HG03342 (cell line): ENCODE data around the gene MYL12A.
"Not testable (repeated sequence)": the region's sequence is repeated elsewhere in the genome, so short reads cannot be mapped to it uniquely, and the experiment has no call there.

ENCODE experiments used
- ATAC-seq: cut with Tn5 transposase; IDR thresholded peaks from one replicate; pipeline ENCODE4 v1.9.1; 2021; ENCODE audit warnings: mild to moderate bottlenecking, moderate library complexity; ENCODE audit not compliant: unreplicated experiment

The MYL12A gene

DNA sequence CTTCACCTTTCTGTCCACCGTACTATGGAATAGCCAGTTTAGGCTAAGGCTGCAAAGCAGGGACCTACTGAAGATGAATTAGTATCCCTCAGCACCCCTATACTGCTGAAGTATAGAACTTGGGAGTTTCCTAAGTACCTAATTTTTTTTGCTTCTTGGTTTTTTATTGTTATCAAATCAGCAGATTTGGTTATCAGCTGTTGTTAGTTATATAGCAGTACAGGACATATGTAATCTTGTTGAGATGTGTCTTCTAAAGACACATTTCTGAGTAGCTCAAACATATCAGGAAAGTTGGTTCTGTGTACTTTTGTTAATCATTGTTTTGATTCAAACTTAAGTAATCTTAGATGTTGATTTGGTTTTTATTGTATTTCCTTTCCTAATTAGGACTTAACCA, 5.2 kb downstream of the MYL12A start:
- ATAC-seq: no peak

DNA sequence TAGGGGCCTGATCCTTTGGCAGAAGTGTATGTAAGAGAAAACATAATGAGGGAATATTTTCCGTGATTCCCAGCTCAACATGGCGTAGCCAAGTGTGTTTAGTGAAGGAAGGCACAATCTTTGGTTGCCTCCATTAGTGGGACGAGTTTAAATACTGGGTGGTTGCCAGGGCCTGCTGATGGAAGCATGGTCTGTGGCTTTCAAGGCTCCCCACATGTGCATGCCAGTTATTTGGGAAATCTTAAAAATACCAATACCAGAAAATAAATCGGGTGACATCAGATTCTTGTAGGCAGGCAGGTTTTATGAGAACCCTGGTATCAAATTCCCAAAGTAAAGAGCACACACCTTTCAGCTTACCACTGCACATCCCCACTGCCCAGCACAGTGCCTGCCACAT, 7.1 kb downstream of the MYL12A start:
- no peak for ATAC-seq

DNA sequence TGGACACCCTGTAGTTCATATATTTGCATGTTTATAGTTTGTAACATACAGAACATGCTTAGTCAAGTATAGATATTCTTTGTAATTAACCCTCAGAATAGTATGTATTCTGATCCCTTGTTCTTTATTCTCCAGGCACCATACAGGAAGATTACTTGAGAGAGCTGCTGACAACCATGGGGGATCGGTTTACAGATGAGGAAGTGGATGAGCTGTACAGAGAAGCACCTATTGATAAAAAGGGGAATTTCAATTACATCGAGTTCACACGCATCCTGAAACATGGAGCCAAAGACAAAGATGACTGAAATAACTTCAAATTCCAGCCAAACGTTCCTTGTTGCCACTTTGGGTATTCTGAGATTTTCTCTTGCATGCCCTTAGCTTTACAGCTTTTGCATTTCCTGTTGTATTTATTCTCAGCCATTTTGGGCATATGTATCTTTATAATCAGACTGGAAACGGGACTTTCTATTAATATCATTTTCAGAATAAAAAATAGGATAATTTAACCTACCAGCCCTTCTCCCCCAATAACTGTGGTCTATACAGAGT, 8.1 kb downstream of the MYL12A start:
- no peak for ATAC-seq

DNA sequence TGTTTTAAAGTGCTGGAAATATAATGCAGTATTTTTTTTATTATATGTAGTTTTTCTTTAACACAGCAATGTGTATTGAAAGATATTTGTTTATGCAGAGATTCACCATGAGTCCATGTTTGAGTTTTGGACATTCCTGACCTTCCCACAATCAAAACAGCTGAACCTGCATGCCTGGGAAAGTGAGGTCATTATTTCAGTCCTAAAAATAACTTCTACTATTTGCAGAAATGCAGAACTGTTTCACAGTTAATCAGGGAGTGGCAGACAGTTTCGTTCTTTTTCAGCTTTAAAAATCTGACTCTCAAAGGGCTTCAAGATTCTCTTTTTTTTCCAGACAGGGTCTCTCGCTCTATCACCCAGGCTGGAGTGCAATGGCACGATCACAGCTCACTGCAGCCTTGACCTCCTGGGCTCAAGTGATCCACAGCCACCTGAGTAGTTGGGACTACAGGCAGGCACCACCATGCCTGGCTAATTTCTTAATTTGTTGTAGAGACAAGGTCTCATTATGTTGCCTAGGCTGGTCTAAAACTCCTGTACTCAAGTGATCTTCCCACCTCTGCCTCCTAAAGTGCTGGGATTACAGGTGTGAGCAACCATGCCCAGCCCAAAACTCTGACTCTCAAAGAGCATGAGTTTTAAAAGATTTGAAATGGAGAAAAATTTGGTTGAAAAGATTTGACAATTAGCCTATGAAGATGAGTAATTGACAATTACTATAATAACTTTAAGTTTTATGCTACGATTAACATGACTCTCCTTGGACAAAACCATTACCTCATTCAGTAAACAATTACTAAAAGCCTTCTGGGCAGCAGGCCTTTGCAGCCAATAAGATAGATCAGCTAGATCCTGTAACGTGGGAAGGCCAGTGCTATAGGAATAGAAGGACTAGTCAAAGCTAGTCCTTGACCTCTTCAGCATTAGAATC, 9.4 kb downstream of the MYL12A start:
- no peak for ATAC-seq

DNA sequence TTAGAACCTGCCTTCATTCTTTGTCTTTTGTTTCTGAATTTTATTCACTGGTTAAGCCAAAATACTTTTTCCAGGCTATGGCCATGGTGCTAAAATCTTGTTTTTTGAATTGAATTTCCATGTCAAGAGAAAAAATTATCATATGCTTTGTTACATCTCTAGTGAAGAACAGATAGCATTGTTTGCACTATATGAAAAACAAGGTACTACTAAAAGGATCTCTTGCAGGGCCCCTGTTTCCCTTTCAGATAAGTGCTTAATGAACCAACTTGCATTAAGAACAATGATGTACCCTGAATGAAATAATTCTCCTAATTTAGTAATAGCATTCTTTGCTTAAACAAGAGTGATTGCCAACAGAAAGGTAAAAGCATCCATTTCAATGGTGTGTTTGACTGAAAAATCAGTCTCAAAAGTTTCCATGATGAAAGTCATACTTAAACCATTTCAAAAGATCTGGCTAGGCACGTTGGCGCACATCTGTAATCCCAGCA, 10.1 kb downstream of the MYL12A start:
- ATAC-seq: no peak

DNA sequence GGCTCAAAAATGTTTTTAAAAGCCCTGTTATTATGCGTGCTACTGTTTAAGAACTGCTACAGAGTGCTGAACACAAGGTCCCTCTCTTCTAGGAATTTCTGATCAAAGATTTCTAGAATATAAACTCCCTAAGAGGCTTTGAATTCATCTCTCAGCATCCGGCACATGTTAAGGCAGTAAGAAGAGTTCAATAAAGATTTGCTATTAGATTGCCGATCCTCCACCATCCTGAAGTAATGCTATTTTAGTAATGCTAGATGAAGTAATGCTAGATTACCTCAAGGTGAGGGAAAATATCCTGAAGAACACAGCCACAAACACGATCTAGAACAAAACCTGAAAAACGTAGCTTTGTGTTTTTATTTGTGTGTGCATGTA, 13.4 kb downstream of the MYL12A start:
- no peak for ATAC-seq

DNA sequence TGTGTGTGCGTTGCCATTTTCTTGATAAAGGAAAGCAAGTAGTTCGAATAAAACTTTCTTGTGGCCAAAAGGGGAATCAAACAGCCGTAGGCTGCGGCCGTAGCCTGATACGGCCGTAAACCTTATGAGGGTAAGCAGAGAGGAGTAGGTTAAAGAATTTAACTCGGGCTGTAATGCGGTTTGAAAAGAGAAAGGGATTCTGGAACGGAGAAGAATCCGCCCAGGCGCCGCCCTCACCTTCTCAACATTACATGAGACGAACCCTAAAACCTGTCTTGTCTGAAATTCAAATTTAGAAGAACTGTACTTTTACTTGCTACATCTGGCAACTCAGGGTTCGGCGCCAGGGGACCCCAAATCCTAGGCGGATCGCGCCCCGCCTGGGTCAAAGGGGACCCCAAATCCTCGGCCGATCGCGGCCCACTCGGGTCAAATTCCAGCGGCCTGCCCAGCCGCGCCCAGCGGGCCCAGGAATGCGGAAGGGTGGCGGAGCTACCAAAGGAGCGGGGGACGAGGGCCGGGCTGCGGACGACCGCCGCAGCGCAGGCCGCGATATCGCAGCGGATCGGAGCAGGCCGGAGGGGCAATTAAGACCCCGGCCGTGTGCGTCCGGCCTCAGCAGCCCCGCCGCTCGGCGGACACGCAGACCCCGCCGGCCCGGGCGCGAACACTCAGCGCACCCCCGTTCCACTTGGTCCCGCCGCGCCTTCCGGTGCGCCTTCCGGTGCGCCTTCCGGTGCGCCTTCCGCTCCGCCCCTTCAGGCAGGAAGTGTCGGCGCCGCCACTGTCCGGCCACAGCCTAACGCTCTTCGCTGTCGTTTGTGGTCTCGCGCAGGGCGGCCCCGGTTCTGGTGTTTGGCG, 14.0 kb downstream of the MYL12A start, which contains the start of gene MYL12B:
Gene MYL12B (plus strand): TSS at position 761 of the 861 bp plus-strand sequence. CDS start 10,766 bp downstream, outside the sequence.
- ATAC-seq: peak; percentile 82

DNA sequence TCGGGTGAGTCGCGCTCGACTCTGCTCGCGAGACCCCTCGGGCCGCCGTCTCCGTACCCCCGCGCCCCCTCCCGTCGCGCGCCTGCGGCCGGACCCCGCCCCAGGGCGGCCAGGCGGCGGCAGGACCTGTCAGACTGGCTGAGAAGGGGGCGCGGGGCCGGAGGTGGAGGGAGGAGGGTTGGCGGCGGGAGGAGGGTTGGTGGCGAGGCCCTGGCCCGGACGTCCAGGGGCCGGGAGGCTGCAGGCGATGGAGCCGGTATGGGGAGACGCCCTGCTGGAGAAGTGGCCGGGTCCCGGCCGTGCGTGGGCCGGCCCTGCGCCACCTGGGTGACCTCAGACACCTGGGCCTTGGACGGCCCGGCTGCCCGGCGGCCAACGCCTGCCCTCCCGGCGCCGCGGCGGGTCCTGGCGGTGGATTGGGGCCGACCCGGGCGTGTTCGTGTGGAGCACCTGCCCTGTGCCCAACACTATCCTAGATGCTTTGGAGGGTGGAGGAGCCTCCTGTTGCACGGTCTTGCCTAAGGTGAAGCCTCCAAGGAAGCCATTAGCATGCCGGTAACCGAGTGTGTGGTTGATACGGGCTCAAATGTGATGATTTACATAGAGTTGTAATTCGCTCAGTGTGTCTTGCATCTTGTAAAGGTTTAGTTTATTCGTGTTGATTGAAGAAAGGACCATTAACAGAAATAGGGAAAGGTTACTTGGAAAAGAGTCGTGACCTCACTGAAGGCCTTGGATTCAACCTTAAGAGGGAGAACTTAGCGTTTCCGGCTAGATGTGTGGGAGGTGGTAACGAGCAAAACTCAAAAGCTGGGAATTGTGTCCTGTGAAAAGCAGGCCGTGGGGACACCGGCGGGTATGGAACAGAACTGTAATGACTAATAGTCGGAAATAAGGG, 14.9 kb downstream of the MYL12A start:
- ATAC-seq: peak; percentile 30

DNA sequence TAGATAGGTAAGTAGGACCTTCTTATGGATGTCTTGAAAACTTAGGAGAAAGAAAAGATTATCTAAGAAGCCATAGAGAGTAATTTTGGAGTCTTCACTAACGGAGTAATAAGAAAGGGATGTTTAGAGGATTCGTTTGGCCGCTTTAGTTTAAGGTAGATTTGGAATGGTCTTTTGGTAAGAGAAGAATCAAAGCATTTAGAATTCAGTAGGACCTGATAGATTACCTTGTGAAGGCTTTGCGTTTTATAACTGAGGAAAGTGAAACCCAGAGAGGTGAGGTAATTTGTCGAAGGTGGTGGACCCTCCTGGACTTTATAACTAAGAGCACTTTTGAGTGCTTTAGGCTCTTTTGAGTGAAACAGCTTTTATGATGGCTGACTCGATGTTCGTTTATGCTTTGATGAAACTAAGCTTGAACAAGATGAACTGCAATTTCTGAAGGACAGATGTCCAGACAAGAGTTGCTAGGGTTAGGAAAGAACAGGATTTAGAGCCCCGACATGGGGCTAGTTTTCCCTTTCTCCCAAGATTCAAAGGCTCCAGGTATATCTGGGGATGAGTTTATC, 15.6 kb downstream of the MYL12A start:
- ATAC-seq: no peak

DNA sequence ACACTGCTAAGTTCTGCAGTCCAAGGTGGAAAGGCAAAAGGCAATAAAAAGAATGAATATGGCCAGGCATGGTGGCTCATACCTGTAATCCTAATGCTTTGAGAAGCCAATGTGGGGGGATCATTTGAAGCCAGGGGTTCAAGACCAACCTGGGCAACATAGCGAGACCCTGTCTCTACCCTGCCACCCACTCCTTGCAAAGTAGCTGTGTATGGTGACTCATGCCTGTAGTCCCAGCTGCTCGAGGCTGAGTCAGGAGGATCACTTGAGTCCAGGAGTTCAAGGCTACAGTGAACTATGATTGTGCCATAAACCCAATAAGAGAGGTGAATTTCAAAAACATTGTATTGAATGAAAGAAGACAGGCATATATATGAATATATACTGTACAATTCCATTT, 16.8 kb downstream of the MYL12A start:
- ATAC-seq: no peak

DNA sequence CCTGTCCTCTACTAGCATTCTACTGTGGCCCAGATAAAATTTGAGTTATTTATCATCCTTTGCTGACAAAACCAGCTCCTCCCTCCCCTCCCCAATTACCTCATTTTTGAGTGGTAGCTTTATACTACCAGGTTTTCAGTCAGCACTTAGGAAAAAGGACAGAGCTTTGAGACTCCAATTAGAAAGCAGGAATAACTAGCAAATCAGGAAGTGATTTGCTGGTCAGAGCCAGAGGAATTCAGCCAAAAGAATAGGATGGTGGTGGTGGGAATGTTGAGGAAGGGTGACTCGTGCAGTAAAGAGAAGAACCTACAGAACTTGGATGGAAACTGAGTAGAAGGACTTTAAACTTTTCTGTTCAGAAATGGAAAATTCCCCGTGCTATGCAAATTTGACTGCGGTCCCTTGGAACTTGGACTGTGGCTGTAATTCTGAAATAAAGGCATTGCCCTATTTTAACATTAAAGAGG, 18.0 kb downstream of the MYL12A start:
- ATAC-seq: no peak

DNA sequence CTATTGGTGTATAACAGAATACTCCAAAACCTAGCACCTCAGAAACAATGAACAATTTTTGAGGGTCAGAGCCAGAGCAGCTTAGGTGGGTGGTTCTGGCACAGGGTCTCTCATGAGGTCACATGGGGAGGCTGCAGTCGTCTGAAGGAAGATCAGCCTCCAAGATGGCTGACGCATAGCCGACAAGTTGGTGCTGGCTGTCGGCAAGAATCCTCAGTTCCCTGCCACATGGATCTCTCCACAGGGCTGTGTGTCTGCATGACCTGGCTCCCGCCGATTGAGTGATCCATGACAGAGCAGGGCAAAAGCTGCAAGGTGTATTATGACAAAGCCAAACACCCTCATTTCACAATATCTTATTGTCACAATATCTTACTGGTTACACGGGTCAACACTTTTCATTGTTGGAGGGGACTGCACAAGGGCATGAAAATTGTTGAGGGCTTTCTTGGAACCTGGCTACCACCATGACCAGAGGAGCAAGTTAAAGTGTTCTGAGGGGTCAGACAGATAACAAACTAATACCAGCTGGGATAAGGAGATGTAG, 18.5 kb downstream of the MYL12A start:
- ATAC-seq: no peak

DNA sequence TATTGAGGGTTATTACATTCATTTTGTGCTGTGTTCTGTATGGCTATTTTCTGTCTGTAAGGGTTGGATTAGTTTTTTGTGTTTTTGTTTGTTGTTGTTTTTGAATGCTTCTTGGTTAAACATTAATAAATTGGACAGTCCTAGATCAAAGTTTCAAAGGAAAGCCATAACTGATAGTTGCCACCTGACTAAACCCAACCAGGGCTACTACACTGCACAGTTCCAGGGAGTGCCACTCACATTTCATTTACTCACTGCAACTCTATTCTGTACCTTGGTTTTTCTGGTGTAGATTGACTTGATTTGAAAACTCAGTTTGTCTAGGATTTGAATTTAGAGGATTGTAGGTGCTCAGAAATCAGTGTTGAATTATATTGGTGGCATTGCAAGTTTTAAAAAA, 20.7 kb downstream of the MYL12A start:
- no peak for ATAC-seq

DNA sequence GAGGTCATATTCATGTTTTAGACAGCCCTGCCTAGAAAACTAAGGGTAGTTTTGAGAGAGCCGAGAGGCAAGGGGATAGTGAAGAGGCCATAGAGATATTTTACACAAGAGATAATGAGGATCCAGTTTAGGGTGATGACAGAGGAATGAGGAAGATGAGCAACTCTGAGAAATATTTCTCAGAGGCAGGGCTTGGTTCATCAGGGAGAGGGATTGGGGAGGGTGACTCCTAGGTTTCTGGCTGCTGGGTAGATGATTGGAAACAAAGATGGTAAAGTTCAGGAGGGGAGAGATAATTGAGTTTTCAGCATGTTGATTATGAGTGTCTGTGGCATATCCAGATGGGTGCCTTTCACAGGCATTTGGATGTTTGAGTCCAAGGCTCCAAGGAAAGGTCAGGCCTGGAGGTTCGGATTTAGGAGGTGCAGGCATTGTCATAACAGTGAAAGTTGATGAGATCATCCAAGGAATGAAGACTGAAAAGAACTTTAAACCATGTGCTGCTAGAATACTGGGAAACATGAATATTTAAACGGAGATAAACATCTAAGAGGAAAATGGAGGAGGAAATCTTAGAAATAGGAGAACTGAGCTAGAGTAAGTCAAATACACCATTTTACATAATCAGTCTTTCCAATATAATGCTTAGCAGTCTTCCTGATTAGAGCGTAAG, 21.8 kb downstream of the MYL12A start:
- no peak for ATAC-seq

DNA sequence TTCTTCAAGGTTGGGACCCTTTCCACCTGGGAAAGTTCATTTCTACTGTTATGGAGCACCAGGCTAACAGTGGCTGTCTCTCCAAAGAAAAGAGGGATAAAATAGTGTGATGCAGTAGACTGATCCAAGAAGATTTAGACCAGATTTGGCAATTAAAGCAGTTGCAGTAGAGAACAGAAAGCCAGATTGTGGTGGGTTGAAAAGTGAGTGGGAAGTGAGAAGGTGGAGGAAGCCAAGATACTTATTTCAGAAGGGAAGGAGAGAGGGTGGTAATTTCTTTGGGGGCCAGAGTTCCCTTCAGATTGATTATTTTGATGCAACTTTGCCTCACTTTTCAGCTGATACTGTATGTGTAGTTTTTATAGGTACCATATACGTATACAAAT, 22.3 kb downstream of the MYL12A start:
- no peak for ATAC-seq

DNA sequence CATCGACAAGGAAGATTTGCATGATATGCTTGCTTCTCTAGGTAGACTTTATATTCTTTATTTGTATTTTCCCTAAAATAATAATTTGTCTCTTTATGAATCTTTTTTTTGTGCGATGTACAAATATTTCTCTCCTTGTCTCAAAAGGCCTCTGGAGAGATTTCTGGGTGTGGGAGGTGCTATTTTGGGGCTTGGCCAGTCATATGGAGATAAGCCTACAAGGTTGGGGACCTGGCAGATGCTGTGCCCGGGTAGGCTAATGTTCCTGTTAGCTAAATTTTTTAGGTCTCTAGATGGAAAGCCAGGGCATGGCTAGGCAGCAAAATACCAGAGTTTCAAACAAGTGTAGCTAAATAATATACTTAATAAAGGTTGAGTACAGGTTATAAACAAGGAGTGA, 25.4 kb downstream of the MYL12A start:
- ATAC-seq: no peak

DNA sequence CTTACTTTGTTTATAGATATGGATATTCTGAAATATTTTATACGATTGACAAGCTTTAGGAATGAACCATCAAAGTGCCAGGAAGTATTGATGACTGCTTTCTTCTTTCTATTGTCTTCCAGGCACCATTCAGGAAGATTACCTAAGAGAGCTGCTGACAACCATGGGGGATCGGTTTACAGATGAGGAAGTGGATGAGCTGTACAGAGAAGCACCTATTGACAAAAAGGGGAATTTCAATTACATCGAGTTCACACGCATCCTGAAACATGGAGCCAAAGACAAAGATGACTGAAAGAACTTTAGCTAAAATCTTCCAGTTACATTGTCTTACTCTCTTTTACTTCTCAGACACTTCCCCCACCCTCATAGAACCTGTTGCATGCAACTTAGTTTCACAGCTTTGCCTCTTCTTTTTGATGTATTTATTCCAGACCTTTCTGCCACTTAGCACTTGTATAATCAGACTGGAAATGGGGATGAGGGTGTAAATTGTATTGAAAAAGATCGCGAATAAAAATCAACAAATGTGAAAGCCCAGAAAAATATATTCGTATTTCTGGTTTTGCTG, 30.1 kb downstream of the MYL12A start:
- not testable (repeated sequence) for ATAC-seq
